ENCODE data around the gene TLN1.

TLN1 gene

DNA sequence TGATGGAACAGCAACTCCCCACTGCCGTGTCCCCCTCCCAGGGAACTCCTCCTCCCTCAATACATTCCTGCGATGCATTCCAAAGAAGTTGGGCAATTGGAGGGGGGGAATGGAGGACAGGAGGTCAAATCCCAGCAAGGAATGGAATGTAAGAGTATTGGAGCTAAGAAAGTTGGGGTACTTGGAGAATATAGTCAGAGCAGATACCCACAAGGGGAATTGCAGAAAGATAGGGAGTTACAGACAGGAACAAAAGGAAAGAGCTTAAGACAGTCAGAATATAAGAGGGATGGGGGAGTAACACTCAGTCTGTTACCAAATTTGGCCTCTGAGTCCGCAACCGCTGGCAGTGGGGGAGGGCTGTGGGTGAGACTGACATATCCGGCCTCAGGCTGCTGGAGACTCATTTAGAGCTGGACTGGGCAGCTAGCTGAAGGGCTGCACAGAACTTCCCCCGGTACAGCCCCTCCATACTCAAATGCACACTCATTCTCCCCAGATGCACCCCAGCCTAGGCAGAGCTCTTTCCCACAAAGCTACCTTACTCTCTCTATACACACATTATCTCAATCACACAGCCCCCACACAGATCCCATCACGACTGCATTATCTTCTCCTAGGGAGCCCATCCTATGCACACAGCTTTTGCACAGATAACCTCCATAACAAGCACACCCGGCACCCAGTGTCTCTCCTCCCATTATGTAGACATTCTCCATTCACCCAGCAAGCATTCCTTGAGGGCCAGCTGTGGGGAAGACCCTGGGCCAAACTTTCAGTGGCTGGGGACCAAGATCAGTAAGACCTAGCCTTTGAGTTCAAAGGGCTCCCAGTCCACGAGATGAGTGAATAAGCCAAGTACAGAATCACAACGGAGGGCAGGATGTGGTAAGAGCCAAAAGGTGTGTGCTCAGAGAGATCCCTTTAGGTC lies 3.7 kb downstream of the TLN1 start:
- DNase-seq (ENCODE audit: low spot score), result peak; percentile 84

DNA sequence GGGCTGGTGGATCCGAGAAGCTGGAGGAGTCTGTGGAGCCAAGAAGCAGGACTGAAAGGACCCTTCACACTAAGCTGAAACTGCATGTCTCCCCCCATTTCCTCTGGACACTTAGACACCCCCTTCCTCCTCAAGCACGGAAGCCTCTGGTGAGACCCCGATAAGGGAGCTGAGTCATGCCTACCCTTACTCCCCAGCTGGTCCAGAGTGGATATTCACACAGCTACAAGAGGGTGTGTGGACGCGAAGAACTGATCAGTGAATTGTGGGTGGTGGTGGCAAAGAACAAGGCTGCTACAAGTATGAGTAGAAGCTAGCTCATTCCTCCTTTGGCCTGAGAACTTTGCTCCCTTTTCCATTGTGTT lies 4.3 kb downstream of the TLN1 start:
- no peak for DNase-seq (ENCODE audit: low spot score)

DNA sequence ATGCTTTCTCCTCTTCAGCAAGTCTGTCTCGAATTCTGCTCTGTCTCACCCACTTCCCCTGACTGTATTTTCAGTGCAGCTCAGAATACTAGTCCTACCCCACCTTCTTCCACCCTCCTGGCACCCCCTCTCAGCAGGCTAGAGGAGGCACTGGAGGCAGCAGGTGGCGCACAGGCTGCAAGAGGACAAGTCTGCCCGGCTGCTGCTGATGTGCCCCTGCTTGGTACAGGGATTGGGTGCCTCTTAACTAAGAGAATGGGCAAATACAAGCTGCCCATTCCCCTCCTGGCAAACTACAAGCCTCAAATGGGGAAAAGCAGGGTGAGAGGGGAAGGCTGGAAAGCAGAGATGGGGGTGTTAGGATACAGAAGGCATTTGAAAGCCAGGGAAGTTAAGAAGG lies 5.1 kb downstream of the TLN1 start:
- no peak for DNase-seq (ENCODE audit: low spot score)

DNA sequence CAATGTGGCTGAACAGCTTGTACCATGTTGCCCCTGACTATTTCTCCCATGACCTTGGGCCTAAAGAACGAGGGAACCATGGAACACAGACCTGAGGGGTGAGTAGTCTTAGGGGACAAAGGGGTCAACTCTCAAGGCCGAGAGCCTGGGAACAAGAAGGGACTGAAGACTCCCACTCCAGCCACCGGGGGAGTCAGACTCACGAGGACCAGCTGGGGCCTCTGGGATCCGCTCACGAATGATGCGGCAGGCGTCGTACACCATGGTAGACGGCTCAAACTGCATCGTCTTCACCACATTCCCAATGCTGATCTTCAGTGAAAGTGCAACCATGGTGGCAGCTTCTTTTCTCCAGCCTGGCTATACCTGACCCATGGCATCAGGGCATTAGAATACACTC lies 6.6 kb downstream of the TLN1 start:
- no peak for DNase-seq (ENCODE audit: low spot score)

DNA sequence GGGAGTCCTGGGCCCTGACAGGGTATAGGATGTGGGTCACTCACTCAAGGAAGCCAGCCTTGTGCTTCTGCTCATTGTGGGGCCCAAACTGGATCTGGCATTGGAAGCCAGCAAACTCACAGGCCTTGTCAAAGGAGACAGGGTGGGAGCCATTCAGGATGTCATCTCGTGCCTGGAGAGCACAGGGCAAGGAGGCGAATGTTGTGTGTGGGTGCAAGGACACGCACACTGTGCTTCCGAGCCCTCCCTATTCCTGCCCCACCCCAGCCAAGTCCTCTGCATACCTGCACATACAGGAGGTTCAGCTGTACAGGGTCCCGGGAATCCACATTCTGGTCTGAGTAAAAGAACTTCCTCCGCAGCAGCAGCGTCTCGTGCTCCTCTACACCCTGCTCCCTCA lies 8.1 kb downstream of the TLN1 start:
- DNase-seq (ENCODE audit: low spot score), result no peak

DNA sequence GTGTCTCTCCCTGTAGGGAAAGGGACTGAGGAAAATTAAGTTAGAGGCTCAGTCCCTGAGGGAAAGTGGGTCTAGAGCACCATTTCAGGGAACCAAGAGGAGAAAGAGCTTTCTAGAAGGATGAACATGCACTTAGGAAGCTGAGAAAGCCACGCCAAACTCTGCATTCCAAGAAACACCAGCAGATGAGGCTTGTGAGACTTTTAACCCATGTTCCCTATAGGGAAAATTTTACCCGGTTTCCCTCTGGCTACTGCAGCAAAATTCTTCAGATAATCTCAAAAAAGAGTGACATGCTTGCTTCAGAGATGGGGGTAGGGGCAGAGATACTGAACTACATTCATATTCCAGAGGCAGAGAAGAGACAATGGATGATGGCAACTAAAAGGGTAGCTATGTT lies 8.6 kb downstream of the TLN1 start:
- no peak for DNase-seq (ENCODE audit: low spot score)

DNA sequence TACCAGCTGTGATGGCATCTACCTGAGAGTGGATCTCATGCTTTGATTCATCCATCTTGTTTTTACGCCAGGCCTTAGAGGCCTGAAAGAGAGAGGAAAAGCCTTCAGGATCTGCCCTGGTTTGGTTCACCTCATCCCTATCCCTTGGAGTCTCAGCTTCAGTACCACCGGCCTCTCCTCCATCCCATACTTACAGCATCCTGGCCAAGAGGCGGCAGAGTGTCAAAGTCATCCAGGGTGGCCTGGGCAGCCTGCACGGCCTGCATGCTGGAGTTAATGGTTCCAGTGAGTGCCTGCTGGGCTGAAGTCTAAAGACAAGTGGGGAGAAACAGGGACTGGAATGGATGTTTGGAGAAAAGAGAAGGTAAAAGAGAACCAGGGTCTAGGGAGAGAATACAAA lies 12.4 kb downstream of the TLN1 start:
- no peak for DNase-seq (ENCODE audit: low spot score)

DNA sequence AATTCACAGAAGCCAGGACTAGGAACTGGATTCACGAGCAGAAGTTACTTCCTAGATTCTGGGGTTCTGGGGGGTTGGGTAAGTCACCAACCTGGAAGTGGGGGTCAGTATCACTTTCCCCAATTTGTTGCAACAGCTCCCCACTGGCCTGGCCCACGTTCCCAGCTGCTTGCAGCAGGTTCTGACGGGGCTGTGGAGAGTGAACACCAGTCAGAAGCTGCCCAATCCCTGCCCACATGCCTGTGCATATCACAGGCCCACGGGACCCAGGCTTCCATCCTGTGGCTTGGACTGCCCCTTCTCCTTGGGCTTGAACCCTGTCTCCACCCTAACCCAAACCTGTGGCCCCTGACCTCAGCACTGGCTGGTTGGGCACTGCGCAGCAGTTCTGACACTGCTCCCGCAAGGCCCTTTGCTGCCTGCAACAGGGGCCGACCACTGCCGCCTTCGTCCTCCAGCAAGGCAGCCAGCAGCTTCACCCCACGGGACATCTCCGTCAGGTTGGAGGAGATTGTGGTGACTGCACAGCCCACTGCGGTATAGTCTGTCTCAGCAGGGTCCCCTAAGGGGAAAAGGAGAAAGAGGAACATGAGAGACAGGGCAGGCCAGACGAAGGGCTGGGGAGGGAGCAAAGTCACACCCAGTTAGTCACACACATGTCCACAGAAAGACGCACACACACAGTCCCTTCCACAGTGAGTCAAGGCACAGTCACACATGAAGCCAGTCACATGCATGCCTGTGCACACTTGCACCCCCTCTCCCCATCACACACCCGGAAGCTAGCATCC lies 13.1 kb downstream of the TLN1 start:
- DNase-seq (ENCODE audit: low spot score), result no peak

DNA sequence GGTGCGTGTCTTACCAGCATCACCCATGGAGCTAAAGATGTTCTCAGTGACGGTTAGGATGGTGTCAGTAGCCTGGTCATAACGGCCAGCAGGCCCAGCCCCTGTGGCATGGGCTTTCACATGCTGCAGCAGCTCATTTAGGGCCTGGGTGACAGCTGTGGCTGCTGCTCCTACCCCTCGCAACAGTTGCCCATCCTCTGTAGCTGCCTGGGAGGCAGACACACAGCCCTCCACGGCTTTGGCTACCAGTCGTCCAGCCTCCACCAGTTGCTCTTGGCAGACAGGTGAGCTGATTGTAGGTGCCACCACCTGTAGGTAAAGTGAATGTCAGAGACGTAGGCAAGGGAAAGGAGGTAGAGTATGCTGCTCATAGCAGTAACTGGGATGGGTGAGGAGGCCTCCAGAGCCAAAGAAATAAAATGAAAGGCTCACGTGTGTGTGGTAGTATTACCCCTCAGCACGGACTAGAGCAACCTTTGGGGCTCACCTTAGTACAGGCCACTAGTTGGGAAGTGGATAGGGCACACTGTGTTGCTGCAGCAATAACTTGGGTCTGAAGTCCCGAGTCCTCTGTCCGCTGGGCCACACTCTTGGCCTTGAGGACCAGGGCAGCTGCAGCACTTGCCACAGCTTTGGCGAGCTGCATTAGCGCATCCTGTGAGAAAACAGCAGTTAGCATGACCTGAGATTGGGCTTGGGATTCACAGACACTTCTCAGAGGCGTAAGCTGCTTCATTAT lies 14.7 kb downstream of the TLN1 start:
- DNase-seq (ENCODE audit: low spot score), result no peak

DNA sequence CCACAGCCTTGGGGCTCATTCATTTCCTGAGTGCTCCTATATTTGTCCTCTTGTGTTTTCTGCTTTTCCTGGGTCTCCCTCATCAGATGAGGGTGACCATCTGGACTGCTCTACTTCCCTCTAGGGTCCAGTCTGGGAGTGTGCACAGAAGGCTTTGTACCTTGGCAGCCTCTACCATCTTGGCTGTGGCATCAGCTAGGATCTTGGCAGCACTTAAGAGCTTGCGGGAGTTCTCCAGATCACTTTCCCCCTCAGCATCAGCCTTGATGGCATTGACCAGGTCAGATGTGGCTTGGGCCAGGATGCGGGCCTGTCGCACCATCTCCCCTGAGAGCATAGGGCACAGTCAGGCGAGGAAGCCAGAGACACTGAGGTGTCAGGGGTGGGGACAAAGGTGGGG lies 15.8 kb downstream of the TLN1 start:
- no peak for DNase-seq (ENCODE audit: low spot score)

DNA sequence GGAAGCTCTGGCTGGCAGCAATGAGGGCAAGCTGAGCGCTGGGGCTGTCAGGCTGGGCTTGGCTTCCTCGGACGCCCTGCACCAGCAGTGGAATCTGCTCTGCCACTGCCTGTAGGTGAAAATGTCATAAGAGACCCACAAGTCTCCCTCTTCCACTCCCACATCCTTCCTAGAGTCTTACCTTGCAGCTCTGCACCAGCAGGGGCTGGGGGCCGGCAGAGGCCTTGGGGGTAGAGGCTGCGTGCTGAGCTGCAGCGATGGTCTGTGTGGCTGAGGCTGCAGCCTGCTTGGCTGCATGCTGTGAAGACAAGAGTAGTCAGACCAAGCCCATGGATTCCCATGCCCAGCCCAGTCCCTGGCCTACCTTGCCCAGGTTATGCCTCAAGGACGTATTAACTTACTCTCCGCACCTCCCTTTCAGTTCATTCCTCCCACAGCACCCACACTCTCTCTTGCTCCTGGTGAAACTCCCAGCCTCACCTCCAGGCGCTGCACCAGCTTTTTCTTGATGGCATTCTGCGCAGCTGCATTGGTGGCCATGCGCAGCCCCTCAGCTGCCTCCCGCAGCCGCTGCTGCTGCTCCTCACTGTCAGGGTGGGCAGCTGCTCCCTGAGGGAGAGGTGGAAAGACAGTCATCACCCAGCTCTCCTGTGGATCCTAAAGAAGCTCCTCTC lies 17.3 kb downstream of the TLN1 start:
- no peak for DNase-seq (ENCODE audit: low spot score)

DNA sequence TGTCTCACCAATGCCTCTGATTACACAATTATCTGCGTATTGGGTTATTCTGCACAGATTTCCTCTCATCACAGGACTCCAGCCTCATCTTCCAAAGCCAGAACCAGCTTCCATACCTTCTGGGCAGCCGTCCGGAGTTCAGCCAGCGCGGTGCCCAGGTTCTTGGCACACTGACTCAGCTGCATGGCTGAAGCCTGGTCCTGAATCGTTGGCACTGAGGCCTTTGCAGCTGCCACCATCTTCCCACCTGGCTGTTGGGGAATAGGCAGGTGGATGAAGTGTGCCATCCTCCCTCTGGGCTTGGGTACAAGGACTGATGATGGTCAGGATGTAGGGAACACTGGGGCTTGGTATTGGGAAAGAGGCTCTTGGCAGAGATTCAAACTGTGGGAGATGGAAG lies 17.9 kb downstream of the TLN1 start:
- no peak for DNase-seq (ENCODE audit: low spot score)

DNA sequence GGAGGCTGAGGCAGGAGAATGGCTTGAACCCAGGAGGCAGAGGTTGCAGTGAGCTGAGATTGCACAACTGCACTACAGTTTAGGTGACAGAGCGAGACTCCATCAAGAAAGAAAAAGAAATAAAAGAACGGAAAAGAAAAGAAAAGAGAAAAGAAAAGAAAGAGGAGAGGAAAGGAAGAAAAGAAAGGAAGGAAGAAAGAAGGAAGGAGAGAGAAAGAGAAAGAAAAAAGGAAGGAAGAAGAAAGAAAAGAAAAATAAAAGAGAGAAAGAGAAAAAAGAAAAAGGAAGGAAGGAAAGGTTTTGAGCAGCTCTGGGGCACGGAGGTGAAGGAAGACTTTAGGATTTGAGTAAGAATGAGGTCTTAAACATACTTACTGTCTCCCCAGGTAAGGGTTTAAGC lies 18.4 kb downstream of the TLN1 start:
- no peak for DNase-seq (ENCODE audit: low spot score)

DNA sequence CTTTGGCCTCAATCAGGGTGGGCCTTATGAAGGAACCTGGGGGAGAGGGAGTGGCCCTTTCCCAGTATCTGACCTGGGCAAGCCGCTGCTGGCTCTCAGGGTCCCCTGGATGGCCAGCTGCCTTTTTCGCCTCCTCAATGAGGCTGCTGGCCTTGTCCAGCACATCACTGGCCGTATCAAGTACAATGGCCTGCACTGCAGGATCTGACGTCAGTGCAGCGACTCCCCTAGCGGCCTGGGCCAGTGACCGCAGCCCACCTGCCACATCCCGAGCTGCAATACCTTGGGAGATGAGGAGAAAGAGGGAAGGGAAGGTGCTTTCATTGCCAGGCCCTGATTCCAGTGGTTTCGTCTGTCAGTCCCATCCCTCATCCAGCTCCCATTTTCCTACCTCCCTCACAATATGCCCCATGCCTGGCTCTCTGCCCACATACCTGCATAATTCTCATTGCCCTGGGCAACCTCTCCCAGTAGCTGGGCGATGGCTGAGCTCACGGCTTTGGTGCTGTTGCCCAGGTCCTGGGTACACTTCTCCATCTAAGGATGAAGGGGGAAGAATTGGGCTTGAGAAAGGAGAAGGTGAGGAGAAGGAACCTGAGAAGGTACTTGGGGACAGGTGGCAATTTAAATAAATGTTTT lies 19.1 kb downstream of the TLN1 start:
- no peak for DNase-seq (ENCODE audit: low spot score)

DNA sequence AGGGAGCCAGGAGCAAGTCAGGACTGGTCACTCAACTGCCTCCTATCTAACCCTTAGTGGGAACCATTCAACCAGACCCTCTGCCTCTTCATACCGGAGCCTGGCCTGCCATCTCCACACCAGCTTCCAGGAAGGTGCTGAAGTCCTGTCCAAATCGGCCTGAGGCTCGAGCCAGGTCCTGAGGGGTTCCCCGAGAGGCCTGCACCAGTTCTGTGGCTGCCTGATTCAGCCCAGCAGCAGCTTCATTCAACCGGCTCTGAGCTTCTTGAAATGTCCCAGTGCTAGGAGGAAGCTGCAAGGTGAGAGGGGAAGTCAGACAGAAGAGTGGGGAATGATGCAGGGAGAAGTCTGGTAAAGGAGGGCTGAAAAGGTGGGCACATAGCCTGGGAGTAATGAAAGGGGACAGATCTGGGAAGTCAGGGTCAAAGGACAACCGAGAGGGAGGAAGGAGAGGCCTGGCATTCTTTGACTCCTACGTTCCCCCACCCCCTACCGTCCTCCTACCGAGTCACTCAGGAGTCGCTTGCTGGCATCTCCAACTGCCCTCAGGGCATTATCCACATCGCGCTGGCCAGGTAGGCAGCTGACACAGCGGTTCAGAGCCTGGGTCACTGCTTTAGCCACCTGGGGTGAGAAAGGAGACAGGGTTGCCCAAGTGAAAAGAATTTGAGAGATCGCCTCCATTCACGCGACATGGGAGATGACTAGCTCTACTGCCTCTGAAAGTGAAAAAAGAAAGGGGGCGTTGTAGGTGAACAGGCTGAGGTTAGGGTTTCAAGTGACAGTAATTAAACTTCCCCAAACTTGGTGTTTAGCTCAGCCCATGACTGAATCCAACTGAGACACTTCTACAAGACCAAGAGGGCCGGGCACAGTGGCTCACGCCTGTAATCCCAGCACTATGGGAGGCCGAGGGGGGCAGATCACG lies 20.2 kb downstream of the TLN1 start:
- no peak for DNase-seq (ENCODE audit: low spot score)

DNA sequence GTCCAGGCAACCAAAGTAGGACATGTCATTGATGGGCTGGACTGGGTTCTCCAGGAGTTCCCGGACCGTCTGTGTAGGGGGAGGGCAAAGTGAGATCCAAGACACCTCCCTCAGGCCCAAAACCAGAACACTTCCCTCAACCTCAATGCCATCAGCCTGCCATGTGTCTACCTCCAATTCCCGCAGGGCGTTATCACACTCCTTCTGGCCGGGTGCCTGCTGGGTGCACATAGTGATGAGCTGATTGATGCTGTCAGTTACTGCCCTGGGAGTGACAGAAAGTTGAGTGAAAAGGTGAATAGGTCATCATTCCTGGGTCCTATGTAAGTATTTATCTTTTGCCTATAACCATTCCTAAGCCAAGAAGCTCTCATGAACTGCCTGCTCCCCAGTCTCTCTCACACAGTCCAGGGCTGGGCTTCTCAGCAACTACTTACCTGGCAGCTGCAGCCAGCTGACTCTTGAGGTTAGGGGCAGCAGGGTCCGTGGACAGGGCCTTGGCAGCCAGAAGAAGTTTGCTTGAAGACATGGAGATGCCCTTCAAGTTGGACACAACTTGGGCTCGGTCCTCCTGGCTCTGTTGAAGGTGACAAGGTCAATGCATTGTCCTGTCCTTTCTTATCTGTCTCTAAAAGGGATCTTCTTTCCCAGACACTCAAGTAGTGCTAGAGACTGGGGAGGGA lies 21.0 kb downstream of the TLN1 start:
- no peak for DNase-seq (ENCODE audit: low spot score)

DNA sequence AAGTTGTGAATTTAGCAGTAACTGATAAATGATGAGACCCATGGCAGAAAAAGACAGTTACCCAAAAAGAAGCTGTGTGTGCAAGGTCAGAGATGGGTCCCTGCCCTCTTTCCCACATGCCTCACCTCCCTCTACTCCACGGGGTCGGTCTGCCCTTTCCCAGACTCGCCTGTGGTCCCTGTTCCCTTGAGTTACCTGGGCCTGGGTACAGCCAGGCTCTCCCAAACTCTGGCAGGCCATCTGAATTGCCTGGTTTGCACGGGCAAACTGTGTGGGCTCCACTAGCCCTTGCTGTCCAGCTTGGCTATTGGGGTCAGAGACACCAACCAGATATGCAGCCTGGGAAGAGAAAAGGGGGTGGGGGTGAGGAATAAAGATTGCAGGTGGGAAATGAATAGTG lies 23.8 kb downstream of the TLN1 start:
- DNase-seq (ENCODE audit: low spot score), result no peak

DNA sequence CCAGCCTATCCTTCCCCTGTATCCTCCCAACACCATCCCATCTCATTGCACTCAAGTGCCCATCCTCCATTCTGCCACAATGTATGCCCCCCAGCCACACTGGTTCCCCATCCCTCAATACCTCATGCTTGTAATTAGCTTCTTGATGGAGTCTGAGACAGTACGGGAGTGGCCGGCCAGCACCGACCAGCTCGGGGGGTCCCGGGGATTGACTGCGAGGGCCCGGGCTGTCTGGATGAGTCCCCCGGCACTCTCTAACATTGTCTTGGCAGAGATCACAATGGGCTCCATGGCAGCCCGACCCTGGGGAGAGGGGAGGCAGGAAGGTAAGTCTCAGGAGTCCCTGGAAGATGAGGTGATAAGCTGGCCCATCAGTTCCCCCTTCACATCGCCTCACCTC lies 25.0 kb downstream of the TLN1 start:
- no peak for DNase-seq (ENCODE audit: low spot score)

DNA sequence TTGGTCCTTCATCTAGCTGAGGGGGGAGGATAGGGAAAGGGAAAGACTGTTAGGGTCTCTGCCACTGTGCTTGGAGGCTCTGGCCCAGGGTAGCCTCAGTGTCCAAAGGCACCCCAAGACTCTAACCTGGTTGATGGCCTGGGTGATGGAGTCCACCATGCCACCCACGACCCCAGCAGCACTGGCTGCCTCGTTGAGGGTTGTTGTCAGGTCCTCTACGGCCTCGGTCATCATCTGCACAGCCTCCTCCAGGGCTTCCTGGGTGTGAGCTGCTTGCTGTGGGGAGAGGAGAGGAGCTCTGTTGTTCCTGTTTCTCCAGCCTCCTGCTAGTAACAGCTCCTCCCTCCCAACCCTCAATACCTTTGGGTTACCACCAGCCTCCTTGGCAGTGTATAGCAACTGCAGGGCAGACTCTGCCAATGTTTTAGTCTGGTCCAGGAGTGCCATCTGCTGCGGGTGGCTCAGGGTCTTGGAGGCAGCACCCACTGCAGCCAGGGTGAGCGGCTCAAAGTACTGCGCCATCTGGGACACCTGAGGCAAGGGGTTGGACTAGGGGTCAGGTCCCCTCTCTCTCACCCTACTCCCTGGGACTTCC lies 26.1 kb downstream of the TLN1 start:
- no peak for DNase-seq (ENCODE audit: low spot score)

DNA sequence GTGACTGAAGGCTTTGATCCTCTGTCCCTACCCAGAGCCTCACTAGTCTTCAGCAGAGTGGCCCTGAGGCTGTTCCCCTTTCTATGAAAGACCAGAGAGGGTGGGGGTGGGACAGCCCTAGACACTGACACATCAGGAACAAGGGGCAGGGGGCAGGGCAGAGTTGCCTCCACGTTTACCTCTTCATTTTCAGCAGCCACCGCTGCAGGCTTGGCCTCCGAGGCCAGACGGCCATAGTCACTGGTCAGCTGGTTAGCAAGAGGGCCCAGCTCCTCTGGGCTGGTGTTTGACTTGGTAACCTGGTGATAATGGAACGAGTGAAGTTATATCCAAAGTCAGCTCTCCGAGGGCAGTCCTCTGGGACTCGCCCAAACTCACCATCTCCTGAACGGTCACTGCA lies 26.6 kb downstream of the TLN1 start:
- no peak for DNase-seq (ENCODE audit: low spot score)

All from kidney capillary endothelial cell (primary cell).